Glutamatergic neuron (in vitro differentiated cells): ENCODE results near the gene ATP5F1D. TPM values are rescaled to one million over a fixed set of nuclear protein-coding genes. Genes with fewer than 3 reads are reported as not detected.

Experiments
- DNase-seq: peaks from one replicate; pipeline ENCODE4 v3.0.0; 2022
- H3K27ac Mint-ChIP-seq: one replicate; pipeline ENCODE4 v1.8.0; 2020; ENCODE audit warnings: mild to moderate bottlenecking, mixed read lengths, inconsistent platforms; ENCODE audit not compliant: unreplicated experiment
- H3K27me3 Mint-ChIP-seq: one replicate; pipeline ENCODE4 v1.8.0; 2020; ENCODE audit warnings: mild to moderate bottlenecking, moderate library complexity, mixed read lengths, inconsistent platforms; ENCODE audit not compliant: unreplicated experiment
- H3K36me3 Mint-ChIP-seq: one replicate; pipeline ENCODE4 v1.8.0; 2020; ENCODE audit warnings: mild to moderate bottlenecking, mixed read lengths, inconsistent platforms; ENCODE audit not compliant: unreplicated experiment
- H3K4me1 Mint-ChIP-seq: one replicate; pipeline ENCODE4 v1.8.0; 2020; ENCODE audit warnings: mild to moderate bottlenecking, low read depth, mixed read lengths, inconsistent platforms; ENCODE audit not compliant: unreplicated experiment
- H3K4me3 Mint-ChIP-seq: one replicate; pipeline ENCODE4 v1.8.0; 2020; ENCODE audit warnings: mild to moderate bottlenecking, mixed read lengths, inconsistent platforms; ENCODE audit not compliant: unreplicated experiment
- H3K9me3 Mint-ChIP-seq: one replicate; pipeline ENCODE4 v1.8.0; 2020; ENCODE audit warnings: mild to moderate bottlenecking, moderate library complexity, mixed read lengths, inconsistent platforms; ENCODE audit not compliant: unreplicated experiment
- total RNA-seq: library from RNA; stranded (reverse); fragmentation: NEBNext Ultra II Directional; extraction: Animal tissue kit (Norgen Biotek cat#: 25700); gene quantifications from one replicate; pipeline ENCODE4 v1.2.1, GENCODE V29; 2021; ENCODE audit not compliant: unreplicated experiment
- TF ChIP-seq, protein P1 (sequence below): fragments of 200-600 bp; sonication (generic); IDR thresholded peaks from one replicate; pipeline ENCODE4 v1.5.0; 2021; ENCODE audit not compliant: partially characterized antibody, unreplicated experiment

Gene ATP5F1D
- total RNA-seq, 1 donor from 2014 or later = 129 TPM

DNA sequence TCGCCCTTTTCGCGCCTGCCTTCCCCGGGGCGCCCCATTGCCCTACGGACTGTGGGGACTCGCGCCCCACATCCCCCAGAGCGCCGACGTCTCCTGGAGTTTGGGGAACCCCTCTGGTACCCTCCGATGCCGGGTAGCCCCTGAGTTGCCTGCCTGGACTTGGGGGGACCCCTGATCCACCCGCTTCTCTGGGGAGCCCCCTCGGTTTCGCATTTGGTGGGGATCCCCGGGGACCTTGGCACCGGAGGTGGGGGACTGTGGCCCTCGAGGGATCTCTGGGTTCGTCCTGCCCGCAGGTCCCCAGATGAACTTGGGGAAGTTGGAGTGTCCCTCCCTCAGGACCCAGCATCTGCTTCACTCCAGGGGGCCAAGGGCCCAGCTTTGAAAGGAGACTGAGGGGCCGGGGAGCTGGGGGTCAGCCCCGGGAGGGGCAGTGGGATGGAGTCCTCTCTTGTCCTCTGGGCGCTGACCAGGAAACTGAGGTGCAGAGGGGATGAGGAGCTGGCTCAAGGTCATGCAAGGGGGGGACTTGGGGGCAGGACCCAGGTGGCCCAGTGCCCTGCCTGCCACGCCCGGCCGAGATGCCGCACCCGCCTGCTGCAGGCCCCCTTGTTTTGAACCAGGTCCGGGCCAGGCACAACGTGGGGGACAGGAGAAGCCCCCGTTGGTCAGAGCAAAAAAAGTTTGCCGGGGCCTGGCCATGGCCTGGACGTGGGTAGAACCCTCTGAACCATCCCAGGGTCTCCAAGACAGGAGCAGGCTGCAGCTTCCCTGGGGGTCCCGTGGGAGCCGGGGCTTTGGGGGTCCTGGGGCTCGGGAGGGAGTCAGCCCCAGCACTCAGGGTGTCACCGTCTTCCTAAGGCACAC, 45.2 kb downstream of the ATP5F1D start:
- TF ChIP-seq, protein P1, sequence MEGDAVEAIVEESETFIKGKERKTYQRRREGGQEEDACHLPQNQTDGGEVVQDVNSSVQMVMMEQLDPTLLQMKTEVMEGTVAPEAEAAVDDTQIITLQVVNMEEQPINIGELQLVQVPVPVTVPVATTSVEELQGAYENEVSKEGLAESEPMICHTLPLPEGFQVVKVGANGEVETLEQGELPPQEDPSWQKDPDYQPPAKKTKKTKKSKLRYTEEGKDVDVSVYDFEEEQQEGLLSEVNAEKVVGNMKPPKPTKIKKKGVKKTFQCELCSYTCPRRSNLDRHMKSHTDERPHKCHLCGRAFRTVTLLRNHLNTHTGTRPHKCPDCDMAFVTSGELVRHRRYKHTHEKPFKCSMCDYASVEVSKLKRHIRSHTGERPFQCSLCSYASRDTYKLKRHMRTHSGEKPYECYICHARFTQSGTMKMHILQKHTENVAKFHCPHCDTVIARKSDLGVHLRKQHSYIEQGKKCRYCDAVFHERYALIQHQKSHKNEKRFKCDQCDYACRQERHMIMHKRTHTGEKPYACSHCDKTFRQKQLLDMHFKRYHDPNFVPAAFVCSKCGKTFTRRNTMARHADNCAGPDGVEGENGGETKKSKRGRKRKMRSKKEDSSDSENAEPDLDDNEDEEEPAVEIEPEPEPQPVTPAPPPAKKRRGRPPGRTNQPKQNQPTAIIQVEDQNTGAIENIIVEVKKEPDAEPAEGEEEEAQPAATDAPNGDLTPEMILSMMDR = no peak
- Mint-ChIP-seq H3K4me3 (peak overlapping the region; percentile 85), H3K36me3 (no peaks in the 10 kb centered on the region), H3K9me3 (peaks cover 4% of the 10 kb centered on the region), H3K4me1 (no peaks in the 10 kb centered on the region), H3K27ac (peak overlapping the region; percentile 52), H3K27me3 (peaks cover 7% of the 10 kb centered on the region)
- DNase-seq = peak; percentile 34

DNA sequence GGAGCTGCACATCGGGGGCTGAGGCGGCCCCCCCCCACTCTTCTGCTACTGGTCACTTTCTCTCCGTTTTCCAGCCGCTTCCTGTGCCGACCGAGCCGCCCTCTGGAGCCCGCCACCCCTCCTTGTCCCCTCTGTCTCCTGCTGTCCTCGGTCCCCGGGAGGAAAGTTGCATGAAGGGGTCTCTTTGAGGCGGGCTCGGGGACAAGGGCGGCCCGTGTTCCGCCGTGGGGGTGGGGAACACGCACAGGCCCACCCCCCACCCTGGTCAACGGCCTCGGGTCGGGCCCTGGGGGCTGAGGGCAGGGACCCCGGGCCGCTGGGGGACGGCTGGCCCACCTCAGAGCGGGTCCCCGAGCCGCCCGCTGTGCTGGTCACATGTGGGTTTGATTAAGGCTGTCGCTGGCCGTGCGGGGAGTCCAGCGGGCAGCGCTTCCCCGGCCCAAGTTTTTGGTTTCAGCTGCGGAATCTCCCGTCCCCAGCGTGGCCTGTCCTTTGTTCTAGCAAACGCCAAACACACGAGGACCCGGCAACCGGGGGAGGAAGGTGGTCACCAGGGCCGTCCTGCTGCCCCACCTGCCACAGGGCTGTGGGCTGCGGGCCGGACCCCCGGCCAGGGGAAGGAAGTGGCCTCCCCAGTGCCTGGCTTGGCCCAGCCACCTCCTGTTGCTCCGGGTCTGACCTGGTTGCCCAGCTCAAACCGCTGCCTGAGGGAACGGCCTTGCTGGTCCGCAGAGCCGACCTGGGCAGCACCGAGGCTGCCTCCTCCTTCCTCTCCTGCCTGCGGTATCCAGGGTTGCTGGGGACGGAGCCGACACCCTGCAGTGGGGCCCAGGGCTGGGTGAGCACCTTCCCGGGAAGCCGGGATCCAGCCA, 46.0 kb downstream of the ATP5F1D start:
- H3K27ac Mint-ChIP-seq = peak overlapping the region; percentile 17
- H3K36me3 Mint-ChIP-seq = no peaks in the 10 kb centered on the region
- peak; percentile 45 for DNase-seq
- peaks cover 4% of the 10 kb centered on the region for H3K9me3 Mint-ChIP-seq
- TF ChIP-seq, protein P1 = no peak
- peaks cover 7% of the 10 kb centered on the region for H3K27me3 Mint-ChIP-seq
- no peaks in the 10 kb centered on the region for H3K4me1 Mint-ChIP-seq
- H3K4me3 Mint-ChIP-seq = peak overlapping the region; percentile 79

DNA sequence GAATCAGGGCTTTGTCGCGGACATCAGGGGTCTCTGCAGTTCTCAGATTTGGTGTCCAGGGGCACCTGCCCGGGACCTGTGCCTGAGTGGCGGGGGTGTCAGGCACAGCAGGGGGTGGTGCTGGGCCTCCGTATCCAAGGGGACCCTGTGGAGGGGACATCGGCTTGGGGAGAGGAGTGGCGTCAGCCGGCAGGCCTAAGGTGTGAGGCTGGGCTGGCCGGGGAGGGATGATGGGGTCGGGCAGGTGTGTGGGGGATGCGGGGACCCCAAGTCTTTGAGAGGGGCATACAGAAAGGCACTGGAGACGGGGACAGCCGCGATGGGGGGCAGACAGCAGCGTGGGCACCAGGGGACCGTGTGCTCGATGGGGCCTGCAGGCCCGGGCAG, 46.7 kb downstream of the ATP5F1D start:
- Mint-ChIP-seq H3K27me3 (peaks cover 7% of the 10 kb centered on the region), H3K9me3 (peaks cover 4% of the 10 kb centered on the region)

DNA sequence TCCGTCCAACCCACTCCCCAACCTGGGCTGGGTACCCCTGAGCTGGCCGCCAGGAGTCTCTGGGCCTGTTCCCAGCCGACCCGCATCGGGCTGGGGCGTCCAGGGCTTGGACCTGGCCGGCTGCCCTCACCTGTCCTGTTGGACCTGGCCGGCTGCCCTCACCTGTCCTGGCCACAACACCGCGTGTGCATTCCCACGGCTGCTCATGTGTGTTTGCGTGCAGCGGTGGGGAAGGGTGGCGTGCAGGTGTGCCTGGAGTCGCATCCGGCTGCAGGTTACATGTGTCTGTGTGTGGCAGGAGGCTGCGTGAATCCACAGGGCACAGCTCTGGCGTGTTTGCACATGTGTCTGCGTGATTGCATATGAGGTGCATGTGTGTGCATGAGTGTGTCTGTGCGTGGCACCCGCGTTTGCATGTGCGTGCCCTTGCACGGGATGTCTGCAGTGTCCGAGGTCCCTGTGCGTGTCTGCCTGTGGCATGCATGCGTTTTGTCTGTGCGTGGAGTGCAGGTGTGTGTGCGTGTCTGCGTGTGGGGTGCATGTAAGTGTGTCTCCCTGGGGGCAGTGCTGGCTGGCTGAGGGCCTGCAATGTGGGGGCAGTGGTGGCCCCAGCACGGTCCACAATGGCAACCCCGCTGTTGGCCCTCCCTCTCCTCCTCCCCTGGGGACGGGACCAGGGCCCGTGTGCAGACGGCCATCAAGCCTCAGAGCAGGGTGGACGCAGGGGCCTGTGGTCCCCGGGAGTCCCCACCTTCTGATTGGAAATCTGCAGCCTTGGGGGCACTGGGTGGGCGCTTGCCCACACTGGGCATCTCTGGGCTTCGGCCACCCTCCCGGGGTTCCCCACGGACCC, 47.5 kb downstream of the ATP5F1D start:
- Mint-ChIP-seq H3K27ac (no peak overlapping the region), H3K36me3 (no peaks in the 10 kb centered on the region), H3K4me3 (peak overlapping the region; percentile 65), H3K9me3 (peaks cover 4% of the 10 kb centered on the region), H3K4me1 (no peaks in the 10 kb centered on the region), H3K27me3 (peaks cover 7% of the 10 kb centered on the region)
- TF ChIP-seq, protein P1 = no peak
- DNase-seq = peak; percentile 20

More for the DNA sequence above, 46.7 kb downstream of the ATP5F1D start:
- H3K27ac Mint-ChIP-seq = peak overlapping the region; percentile 17
- TF ChIP-seq, protein P1 = no peak
- H3K4me3 Mint-ChIP-seq = peak overlapping the region; percentile 30
- DNase-seq = peak; percentile 14
- no peaks in the 10 kb centered on the region for H3K36me3 Mint-ChIP-seq
- H3K4me1 Mint-ChIP-seq = no peaks in the 10 kb centered on the region
